Stimulated activated memory B cell treated with anti-CD40 and anti-IgM and Interleukin-4, amounts not matched to agents 10 μg/mL and 1 μg/mL and 100 μg/mL, for 72 hours (primary cell): Measurements from ENCODE around the gene CORO1C.

Experiments used
- ATAC-seq: fragments of 150-1000 bp; cut with Tn5 transposase; 2 replicates; pipeline ENCODE4 v1.10.0; 2021
- H3K27ac Mint-ChIP-seq: one replicate; pipeline ENCODE4 v1.8.0; 2022; ENCODE audit warnings: mild to moderate bottlenecking, mixed read lengths
- H3K27me3 Mint-ChIP-seq: one replicate; pipeline ENCODE4 v1.8.0; 2022; ENCODE audit warnings: mixed read lengths
- H3K36me3 Mint-ChIP-seq: one replicate; pipeline ENCODE4 v1.8.0; 2022; ENCODE audit warnings: mixed read lengths
- H3K4me1 Mint-ChIP-seq: one replicate; pipeline ENCODE4 v1.8.0; 2022; ENCODE audit warnings: mixed read lengths
- H3K4me3 Mint-ChIP-seq: one replicate; pipeline ENCODE4 v1.8.0; 2022; ENCODE audit warnings: mild to moderate bottlenecking, moderate library complexity, mixed read lengths
- H3K9me3 Mint-ChIP-seq: one replicate; pipeline ENCODE4 v1.8.0; 2022; ENCODE audit warnings: mixed read lengths

The CORO1C gene

DNA sequence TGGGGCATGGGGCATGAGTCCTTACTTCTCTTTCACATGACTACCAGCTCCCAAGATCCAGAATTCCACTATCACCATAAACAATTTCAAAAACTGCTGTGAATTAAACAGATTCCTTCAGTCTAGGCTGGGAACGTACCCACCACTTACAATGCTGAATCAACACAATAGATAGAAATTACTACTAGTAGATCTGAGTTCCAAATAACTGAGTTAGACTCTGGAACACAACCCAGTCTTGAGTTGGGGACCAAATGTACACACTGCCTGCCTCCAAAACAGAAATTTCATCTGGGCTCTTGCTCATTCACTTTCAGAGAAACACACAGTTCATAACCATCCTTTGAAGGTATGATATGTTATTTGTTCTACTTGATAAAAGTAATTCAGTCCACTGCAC is 8.9 kb downstream of the CORO1C start:
- peaks cover 70% of the 10 kb centered on the region for H3K4me1 Mint-ChIP-seq
- H3K4me3 Mint-ChIP-seq: no peak overlapping the region
- H3K27me3 Mint-ChIP-seq: no peaks in the 10 kb centered on the region
- no peaks in the 10 kb centered on the region for H3K9me3 Mint-ChIP-seq
- peak overlapping the region; percentile 58 for H3K27ac Mint-ChIP-seq
- ATAC-seq: no peak
- peaks cover under 1% of the 10 kb centered on the region for H3K36me3 Mint-ChIP-seq

DNA sequence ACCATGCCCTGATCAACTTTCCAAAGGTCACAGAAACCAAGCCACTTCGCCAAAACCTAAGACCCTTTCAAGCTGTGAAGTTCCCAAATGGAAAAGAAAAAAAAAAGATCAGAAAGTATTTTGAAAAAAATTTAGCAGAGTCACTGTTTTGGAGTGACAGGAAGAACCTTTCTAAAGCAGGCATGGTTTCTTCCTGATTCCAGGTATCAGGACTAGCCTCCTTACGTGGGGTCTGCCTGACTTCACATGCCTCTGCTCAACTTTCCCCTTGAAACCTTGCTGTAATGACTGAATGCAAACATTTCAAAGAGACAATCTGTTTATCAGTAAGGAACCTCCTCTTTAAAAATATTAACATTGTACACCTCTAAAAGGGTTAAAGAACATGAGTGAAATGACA is 9.5 kb downstream of the CORO1C start:
- H3K9me3 Mint-ChIP-seq: no peaks in the 10 kb centered on the region
- no peaks in the 10 kb centered on the region for H3K27me3 Mint-ChIP-seq
- H3K4me3 Mint-ChIP-seq: no peak overlapping the region
- H3K36me3 Mint-ChIP-seq: peaks cover 7% of the 10 kb centered on the region
- peak overlapping the region; percentile 58 for H3K27ac Mint-ChIP-seq
- peaks cover 70% of the 10 kb centered on the region for H3K4me1 Mint-ChIP-seq
- ATAC-seq: no peak

DNA sequence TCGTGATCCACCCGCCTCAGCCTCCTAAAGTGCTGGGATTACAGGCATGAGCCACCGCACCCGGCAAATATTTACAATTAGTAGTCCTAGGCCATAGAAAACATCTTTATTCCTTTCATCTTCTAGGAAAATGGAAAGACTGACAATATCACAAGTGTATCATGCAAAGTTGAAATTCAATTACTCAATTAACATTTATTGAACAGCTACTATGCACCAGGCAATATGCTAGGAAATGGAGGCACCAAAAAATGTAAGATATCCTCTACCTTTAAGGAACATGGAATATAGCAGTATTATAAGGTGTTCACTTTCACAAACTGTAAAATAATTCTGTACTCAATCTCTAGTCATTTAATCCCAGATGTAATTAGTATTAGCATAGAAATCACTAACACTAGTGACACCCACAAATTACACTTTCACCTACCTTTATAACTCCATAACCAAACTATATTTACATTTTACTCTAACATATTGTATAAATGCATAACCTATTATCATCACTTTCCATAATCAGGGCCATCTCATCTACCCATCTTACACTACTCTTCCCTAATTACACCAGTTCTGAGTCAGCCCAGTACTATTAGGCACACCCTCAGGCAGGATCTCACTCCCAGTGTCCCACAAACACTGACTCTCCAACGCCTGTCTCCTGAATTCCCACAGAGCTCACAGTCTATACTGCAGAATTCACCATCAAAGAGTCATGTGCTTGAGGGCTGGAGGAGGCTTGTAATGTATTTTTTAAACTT is 10.4 kb downstream of the CORO1C start:
- no peaks in the 10 kb centered on the region for H3K9me3 Mint-ChIP-seq
- H3K27me3 Mint-ChIP-seq: no peaks in the 10 kb centered on the region
- no peak overlapping the region for H3K27ac Mint-ChIP-seq
- no peak for ATAC-seq
- H3K4me1 Mint-ChIP-seq: peaks cover 74% of the 10 kb centered on the region
- H3K36me3 Mint-ChIP-seq: peaks cover 11% of the 10 kb centered on the region
- no peak overlapping the region for H3K4me3 Mint-ChIP-seq

DNA sequence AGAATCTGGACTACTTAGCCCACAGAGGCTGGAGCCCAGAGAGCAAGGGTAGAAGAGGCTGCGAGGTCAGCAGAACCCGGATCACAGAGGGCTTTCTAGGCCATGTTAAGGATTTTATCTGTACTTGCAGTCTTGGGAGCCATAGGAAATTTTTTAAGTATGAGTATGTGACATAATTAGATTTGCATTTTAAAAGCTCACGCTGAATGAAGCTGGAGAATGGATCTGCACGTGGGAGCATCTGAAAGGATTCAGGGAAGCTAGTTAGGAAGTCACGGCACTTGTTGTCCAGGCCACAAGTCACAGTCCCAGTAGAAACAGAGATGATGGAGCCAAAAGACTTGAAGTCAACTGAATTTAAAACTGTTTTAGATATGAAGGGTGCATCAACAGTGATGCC is 14.1 kb downstream of the CORO1C start:
- Mint-ChIP-seq H3K27me3 (no peaks in the 10 kb centered on the region), H3K27ac (peak overlapping the region; percentile 56), H3K4me3 (no peak overlapping the region), H3K9me3 (no peaks in the 10 kb centered on the region), H3K4me1 (peaks cover 73% of the 10 kb centered on the region), H3K36me3 (peaks cover 11% of the 10 kb centered on the region)
- no peak for ATAC-seq

DNA sequence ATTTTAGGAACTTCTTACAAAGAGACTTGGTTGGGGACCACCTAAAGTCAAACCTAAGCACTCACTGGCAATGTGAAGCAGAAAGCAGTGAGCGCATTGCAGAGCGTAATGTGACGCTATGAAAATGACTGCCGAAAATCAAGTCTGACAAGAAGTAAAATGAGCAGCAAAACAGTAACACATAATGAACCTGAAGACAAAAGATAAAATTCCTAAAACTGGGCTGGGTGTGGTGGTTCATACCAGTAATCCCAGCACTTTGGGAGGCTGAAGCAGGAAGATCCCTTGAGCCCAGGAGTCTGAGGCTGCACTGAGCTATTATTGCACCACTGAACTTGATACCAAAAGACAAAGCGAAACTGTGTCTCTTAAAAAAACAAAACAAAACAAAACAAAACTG is 16.5 kb downstream of the CORO1C start:
- Mint-ChIP-seq H3K27me3 (no peaks in the 10 kb centered on the region), H3K27ac (peak overlapping the region; percentile 72), H3K9me3 (no peaks in the 10 kb centered on the region), H3K4me1 (peaks cover 67% of the 10 kb centered on the region), H3K36me3 (peaks cover 11% of the 10 kb centered on the region), H3K4me3 (no peak overlapping the region)
- no peak for ATAC-seq

DNA sequence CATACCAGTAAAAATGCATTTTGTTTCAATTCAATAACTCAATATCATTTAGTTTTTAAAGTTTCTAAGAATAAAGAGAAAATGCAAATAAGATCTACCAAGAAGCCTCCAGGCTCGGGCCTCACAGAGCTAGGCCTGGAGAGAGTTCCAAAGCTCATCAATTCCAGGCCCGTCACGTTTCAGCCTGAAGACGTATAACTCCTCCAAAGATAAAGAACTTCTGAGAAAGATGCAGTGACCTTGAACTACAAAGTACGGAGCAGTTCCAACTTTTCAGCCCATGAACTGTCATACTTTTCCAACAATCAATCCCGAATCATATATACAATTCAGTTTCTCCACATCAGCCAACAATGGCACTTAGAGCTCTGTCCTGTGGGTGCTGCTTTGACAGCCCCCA is 17.8 kb downstream of the CORO1C start:
- peak overlapping the region; percentile 72 for H3K27ac Mint-ChIP-seq
- H3K9me3 Mint-ChIP-seq: no peaks in the 10 kb centered on the region
- no peak for ATAC-seq
- H3K4me3 Mint-ChIP-seq: no peak overlapping the region
- no peaks in the 10 kb centered on the region for H3K27me3 Mint-ChIP-seq
- H3K36me3 Mint-ChIP-seq: peaks cover 11% of the 10 kb centered on the region
- peaks cover 54% of the 10 kb centered on the region for H3K4me1 Mint-ChIP-seq

- Mint-ChIP-seq H3K27me3 (no peaks in the 10 kb centered on the region), H3K4me3 (no peak overlapping the region), H3K36me3 (peaks cover 11% of the 10 kb centered on the region), H3K27ac (no peak overlapping the region), H3K9me3 (no peaks in the 10 kb centered on the region), H3K4me1 (peaks cover 52% of the 10 kb centered on the region)
- ATAC-seq: no peak
Measured at GRCh38 chr12:108712925-108713203, 18.5 kb downstream of the CORO1C start.

DNA sequence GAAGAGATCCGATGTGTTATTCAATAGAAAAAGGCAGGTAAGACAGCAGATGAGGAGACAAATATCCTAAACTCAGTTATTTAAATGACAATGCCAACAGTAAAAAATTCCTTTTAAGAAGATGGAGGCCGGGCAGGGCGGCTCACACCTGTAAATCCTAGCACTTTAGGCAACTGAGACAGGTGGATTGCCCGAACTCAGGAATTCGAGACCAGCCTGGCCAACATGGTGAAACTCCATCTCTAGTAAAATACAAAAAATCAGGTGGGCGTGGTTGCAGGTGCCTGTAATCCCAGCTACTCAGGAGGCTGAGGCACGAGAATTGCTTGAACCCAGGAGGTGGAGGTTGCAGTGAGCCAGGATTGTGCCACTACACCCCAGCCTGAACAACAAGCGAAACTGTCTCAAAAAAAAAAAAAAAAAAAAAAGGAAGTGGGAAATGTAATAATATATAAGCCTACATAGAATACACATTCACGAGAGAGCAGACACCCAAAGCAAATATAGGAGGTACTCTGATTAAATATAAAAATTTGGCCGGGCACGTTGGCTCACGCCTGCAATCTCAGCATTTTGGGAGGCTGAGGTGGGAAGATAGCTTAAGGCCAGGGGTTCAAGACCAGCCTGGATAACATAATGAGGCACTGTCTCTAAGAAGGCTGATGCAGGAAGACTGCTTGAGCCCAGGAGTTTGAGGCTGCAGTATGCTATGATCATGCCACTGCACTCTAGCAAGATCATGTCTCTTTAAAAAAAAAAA is 19.0 kb downstream of the CORO1C start:
- H3K27ac Mint-ChIP-seq: no peak overlapping the region

DNA sequence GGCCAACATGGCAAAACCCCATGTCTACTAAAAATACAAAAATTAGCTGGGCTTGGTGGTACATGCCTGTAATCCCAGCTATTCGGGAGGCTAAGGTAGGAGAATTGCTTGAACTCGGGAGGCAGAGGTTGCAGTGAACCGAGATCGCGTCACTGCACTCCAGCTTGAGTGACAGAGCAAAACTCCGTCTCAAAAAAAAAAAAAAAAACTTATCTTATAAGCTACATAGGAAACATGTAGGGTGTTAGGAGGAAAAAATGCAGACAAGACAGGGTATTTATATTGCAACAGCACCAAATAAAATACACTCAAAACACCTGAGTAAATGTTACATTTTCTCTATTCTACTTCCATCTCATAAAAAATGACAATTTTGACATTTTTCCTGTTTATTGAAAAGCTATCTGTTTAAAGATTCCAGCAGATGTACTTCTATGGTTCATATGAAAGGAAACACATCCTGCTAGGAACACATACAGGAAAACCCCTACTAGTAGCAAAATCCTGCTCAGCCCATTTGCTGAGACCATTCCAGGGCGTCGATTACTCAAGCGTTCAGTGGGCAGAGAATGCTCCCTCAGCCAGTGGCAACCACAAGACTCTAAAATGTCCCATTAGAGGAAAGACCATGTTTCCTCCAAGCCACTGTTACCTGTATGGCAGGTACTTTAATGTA is 19.7 kb downstream of the CORO1C start:
- Mint-ChIP-seq H3K27ac (no peak overlapping the region), H3K36me3 (peaks cover 2% of the 10 kb centered on the region), H3K9me3 (no peaks in the 10 kb centered on the region), H3K4me1 (peaks cover 45% of the 10 kb centered on the region), H3K4me3 (no peak overlapping the region), H3K27me3 (no peaks in the 10 kb centered on the region)
- no peak for ATAC-seq

More for the DNA sequence above, 19.0 kb downstream of the CORO1C start:
- Mint-ChIP-seq H3K27me3 (no peaks in the 10 kb centered on the region), H3K9me3 (no peaks in the 10 kb centered on the region), H3K36me3 (peaks cover 10% of the 10 kb centered on the region), H3K4me1 (peaks cover 52% of the 10 kb centered on the region), H3K4me3 (peak overlapping the region; percentile 12)
- peak; percentile 79 for ATAC-seq

DNA sequence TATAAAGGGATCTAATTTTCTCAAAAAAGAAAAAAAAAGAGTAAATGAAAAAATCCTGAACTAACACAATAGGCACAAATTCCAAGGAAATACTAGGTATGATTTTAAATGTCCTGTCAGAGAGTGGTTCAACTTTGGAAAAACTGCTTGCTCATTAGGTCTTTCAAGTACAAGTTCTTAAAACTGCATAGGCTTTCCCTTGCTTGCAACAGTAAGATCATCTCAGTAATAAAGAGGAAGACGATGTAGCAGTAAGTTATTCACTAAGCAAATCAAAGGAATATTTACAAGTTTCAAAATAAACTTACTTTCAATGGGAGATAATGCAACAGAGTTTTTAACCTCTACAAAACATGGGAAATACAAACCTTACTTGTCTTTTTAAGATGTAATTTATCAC is 21.6 kb downstream of the CORO1C start:
- no peaks in the 10 kb centered on the region for H3K9me3 Mint-ChIP-seq
- no peak overlapping the region for H3K27ac Mint-ChIP-seq
- H3K4me3 Mint-ChIP-seq: no peak overlapping the region
- peaks cover 8% of the 10 kb centered on the region for H3K36me3 Mint-ChIP-seq
- H3K4me1 Mint-ChIP-seq: peaks cover 40% of the 10 kb centered on the region
- ATAC-seq: no peak
- H3K27me3 Mint-ChIP-seq: no peaks in the 10 kb centered on the region

- Mint-ChIP-seq H3K27ac (no peak overlapping the region), H3K9me3 (no peaks in the 10 kb centered on the region), H3K27me3 (no peaks in the 10 kb centered on the region)
Measured at GRCh38 chr12:108704527-108704926, 26.8 kb downstream of the CORO1C start.

DNA sequence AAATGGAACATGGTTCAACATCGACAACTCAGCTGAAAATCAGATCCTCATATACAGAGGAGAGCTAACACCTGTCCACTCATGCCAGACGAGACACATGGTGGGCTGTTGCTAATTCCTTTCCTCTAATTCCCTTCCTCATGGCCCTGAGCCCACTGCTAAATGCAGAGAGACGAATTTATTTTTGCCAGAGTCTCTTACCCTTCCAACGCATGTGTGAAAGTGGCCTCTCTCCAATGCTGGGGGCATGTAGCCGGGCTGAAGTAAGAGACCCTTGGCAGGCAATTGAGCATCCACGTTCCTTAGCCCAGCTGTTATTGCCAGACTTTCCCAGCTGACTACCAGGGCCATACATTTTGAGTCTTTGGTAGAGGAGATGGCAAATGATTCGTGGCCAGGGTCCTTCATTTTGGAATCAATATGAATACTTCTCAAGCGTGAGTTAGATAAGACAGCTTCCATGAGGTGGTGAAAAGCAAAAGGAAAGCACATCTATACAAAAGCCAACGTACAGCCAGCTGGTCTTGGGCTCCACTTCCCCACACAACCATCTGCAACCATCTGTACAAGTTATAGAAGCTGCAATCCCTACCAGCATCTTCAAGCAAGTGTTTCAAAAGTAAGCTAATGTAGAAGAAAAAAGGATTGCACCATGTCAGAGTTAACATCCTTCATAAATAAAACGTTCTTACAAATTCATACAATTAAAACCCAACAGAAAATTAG is 28.6 kb downstream of the CORO1C start:
- ATAC-seq: no peak
- Mint-ChIP-seq H3K27me3 (no peaks in the 10 kb centered on the region), H3K4me1 (peaks cover 34% of the 10 kb centered on the region), H3K27ac (peak overlapping the region; percentile 42), H3K4me3 (no peak overlapping the region), H3K9me3 (no peaks in the 10 kb centered on the region), H3K36me3 (peaks cover 36% of the 10 kb centered on the region)

More at GRCh38 chr12:108704527-108704926, 26.8 kb downstream of the CORO1C start:
- Mint-ChIP-seq H3K4me3 (no peak overlapping the region), H3K4me1 (peaks cover 34% of the 10 kb centered on the region), H3K36me3 (peaks cover 27% of the 10 kb centered on the region)
- ATAC-seq: no peak

DNA sequence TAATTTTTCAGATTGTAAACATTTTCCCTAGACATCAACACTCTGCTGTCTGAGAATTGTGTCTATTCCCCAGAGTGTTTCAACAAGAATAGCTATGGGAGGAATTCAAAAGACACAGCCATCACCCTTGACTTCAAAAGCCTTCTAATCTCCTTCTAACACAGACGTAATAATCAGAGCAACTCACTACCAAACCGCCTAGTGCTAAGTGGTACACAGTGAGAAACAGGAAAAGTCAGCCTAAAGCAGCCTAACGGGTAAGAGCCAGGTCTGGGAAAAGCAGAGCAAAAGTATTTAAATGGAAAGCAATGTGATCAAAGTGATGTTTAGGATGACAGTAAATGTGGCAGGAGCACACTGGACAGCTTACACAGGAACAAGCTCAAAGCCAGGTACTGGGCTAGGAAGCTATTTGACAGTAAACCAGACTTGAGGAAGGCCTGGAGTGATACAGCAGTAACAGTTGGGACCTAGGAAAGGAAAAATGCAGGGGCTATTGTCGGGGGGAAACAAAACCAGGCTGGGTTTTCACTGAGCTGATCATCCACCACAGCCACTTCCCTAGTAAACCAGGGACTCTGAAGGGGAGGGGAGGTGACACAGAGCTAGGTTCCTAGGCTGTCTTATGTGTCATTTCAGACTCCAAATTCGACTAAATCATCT is 29.4 kb downstream of the CORO1C start:
- H3K36me3 Mint-ChIP-seq: peaks cover 38% of the 10 kb centered on the region
- H3K27ac Mint-ChIP-seq: peak overlapping the region; percentile 29
- peaks cover 34% of the 10 kb centered on the region for H3K4me1 Mint-ChIP-seq
- no peak for ATAC-seq
- no peaks in the 10 kb centered on the region for H3K9me3 Mint-ChIP-seq
- no peaks in the 10 kb centered on the region for H3K27me3 Mint-ChIP-seq
- H3K4me3 Mint-ChIP-seq: no peak overlapping the region

DNA sequence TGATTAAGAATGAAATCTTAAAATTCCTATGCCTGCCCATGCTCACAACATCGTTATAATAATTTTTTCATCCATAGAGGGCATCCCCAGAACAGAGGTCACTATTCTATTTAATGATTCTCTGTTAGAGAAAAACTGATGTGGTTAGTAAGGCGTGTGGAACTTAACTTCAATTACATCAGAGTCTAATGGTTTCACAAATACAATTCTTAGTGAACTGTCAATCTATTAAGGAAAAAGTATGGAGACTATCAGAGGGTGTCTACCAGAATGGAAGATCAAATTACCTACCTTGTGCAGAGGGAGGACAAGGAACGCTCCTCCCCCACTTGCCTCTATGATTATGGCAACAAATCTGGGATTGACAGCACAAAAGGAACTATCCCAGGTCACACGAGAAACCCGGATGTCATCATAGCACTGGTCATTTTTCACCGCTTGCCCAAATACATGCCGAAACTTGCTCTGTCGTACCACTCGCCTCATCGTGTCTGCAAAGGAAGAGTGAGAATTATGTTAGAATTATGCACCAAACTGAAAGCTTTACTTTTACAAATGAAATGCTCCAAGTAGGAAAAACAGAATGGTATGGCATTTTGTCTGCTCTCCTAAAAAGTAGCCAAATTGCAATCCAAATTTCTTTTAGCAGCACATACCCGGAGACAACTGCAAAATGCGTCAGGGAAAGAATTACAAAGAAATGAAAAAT is 30.3 kb downstream of the CORO1C start:
- peaks cover 45% of the 10 kb centered on the region for H3K36me3 Mint-ChIP-seq
- no peak overlapping the region for H3K4me3 Mint-ChIP-seq
- ATAC-seq: no peak
- H3K4me1 Mint-ChIP-seq: peaks cover 36% of the 10 kb centered on the region
- no peaks in the 10 kb centered on the region for H3K27me3 Mint-ChIP-seq
- H3K27ac Mint-ChIP-seq: no peak overlapping the region
- H3K9me3 Mint-ChIP-seq: no peaks in the 10 kb centered on the region
